Activated CD4-positive, alpha-beta T cell treated with anti-CD3 and anti-CD28 coated beads, Interleukin-2, amount 50 U/mL, for 1 hour (primary cell): Measurements from ENCODE around the gene SPACA6.
A peak's percentile ranks its signal among the peaks of the same experiment; 100 is the strongest.
"Not testable (repeated sequence)": the region's sequence is repeated elsewhere in the genome, so short reads cannot be mapped to it uniquely, and the experiment has no call there.

ENCODE experiments used
- DNase-seq: peaks from one replicate; pipeline ENCODE4 v3.0.0-alpha.2; 2020

Gene SPACA6

GRCh38 chr19:51693260-51693659 is at the start of gene SPACA6:
TSS of gene SPACA6 (plus strand) at chr19:51693330. CDS start at chr19:51693527, 197 bp downstream.
- no peak for DNase-seq

GRCh38 chr19:51644636-51645271 is 48.4 kb upstream of the SPACA6 start:
- DNase-seq = no peak

GRCh38 chr19:51646730-51647129 is 46.4 kb upstream of the SPACA6 start, which contains the start of gene SIGLEC14:
TSS of gene SIGLEC14 (minus strand) at chr19:51646825. CDS start at chr19:51646759, 66 bp downstream.
- not testable (repeated sequence) for DNase-seq

- DNase-seq = no peak
These were observed 45.8 kb upstream of the SPACA6 start for GRCh38 chr19:51647318-51647717.

- DNase-seq = no peak
These were observed 41.8 kb upstream of the SPACA6 start for GRCh38 chr19:51651216-51651846.

GRCh38 chr19:51652266-51652665 is 40.9 kb upstream of the SPACA6 start:
- no peak for DNase-seq

- DNase-seq = no peak
These were observed 40.0 kb upstream of the SPACA6 start for GRCh38 chr19:51653162-51653561.

- DNase-seq = no peak
These were observed 38.3 kb upstream of the SPACA6 start for GRCh38 chr19:51654783-51655182.

GRCh38 chr19:51660975-51661600 is 32.0 kb upstream of the SPACA6 start:
- peak; percentile 20 for DNase-seq

GRCh38 chr19:51663650-51664049 is 29.5 kb upstream of the SPACA6 start:
- DNase-seq = no peak

GRCh38 chr19:51664131-51664530 is 29.0 kb upstream of the SPACA6 start:
- DNase-seq = no peak

- DNase-seq = no peak
These were observed 28.1 kb upstream of the SPACA6 start for GRCh38 chr19:51664997-51665396.

GRCh38 chr19:51668216-51668615 is 24.9 kb upstream of the SPACA6 start:
- DNase-seq = no peak

- DNase-seq = not testable (repeated sequence)
These were observed 17.1 kb upstream of the SPACA6 start for GRCh38 chr19:51675911-51676565.

GRCh38 chr19:51676566-51677083 is 16.5 kb upstream of the SPACA6 start:
- no peak for DNase-seq

- no peak for DNase-seq
These were observed 12.7 kb upstream of the SPACA6 start for GRCh38 chr19:51680474-51680873.

- no peak for DNase-seq
These were observed 11.7 kb upstream of the SPACA6 start for GRCh38 chr19:51681286-51681941.

GRCh38 chr19:51686171-51686570 is 7.0 kb upstream of the SPACA6 start:
- DNase-seq = no peak

GRCh38 chr19:51687791-51688670 is 5.1 kb upstream of the SPACA6 start:
- DNase-seq = no peak

- no peak for DNase-seq
These were observed 4.2 kb upstream of the SPACA6 start for GRCh38 chr19:51688671-51689571.
